IMR-90 (cell line): ENCODE results near the gene GRAMD1A.

Experiments used
- BHLHE40 ChIP-seq: fragments of 150-350 bp; IDR thresholded peaks from 2 replicates; pipeline ENCODE4 v1.6.1; 2016; ENCODE audit warnings: mild to moderate bottlenecking, low read depth, low read length
- CEBPB ChIP-seq: IDR thresholded peaks from 2 replicates; pipeline ENCODE4 v1.6.1; 2012; ENCODE audit warnings: low read depth, low read length, improper control_type of control experiment
- CHD1 ChIP-seq: IDR thresholded peaks from 2 replicates; pipeline ENCODE4 v1.6.1; 2012; ENCODE audit warnings: low read depth, low read length, improper control_type of control experiment
- MAFK ChIP-seq: IDR thresholded peaks from 2 replicates; pipeline ENCODE4 v1.6.1; 2012; ENCODE audit warnings: low read depth, low read length, improper control_type of control experiment
- MAZ ChIP-seq: IDR thresholded peaks from 2 replicates; pipeline ENCODE4 v1.6.1; 2012; ENCODE audit warnings: low read depth, mild to moderate bottlenecking, low read length, improper control_type of control experiment, moderate library complexity, borderline replicate concordance
- MXI1 ChIP-seq: IDR thresholded peaks from 2 replicates; pipeline ENCODE4 v1.6.1; 2012; ENCODE audit warnings: low read depth, mild to moderate bottlenecking, low read length, moderate library complexity, borderline replicate concordance
- POLR2A ChIP-seq: IDR thresholded peaks from 2 replicates; pipeline ENCODE4 v1.6.1; 2012; ENCODE audit warnings: mild to moderate bottlenecking, low read depth, low read length
- RAD21 ChIP-seq: IDR thresholded peaks from 2 replicates; pipeline ENCODE4 v1.6.1; 2012; ENCODE audit warnings: low read length, improper control_type of control experiment
- RCOR1 ChIP-seq: IDR thresholded peaks from 2 replicates; pipeline ENCODE4 v1.6.1; 2012; ENCODE audit warnings: mild to moderate bottlenecking, low read length, improper control_type of control experiment; ENCODE audit not compliant: insufficient replicate concordance
- RFX5 ChIP-seq: IDR thresholded peaks from 2 replicates; pipeline ENCODE4 v1.8.0; 2012; ENCODE audit warnings: low read depth, mild to moderate bottlenecking, low read length, moderate library complexity
- SMC3 ChIP-seq: fragments of 150-350 bp; IDR thresholded peaks from 2 replicates; pipeline ENCODE4 v1.6.1; 2016; ENCODE audit warnings: low read depth, mild to moderate bottlenecking, antibody characterized with exemption, low read length, moderate library complexity
- USF2 ChIP-seq: fragments of 150-350 bp; IDR thresholded peaks from 2 replicates; pipeline ENCODE4 v1.6.1; 2017; ENCODE audit warnings: mild to moderate bottlenecking, antibody characterized with exemption, low read length, low read depth
- TF ChIP-seq, protein P1 (sequence below): conservative IDR thresholded peaks from 2 replicates; pipeline ENCODE4 v1.5.1; 2012; ENCODE audit warnings: mild to moderate bottlenecking, low read depth, low read length, improper control_type of control experiment

DNA sequence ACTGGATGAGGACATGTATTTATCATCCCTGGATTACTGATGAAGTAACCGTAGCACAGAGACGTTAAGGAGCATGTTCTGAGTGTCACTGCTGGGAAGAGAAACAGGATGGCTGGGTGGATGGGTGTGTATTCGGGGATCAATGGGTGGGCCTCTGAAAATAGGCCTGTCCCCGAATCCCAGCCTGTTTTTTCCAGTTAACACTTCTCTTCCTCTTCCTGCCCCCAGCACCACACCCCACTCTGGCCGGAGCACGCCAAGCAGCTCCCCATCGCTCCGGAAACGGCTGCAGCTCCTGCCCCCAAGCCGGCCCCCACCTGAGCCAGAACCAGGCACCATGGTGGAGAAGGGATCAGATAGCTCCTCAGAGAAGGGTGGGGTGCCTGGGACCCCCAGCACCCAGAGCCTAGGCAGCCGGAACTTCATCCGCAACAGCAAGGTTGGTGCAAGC is 8.8 kb downstream of the GRAMD1A start:
- TF ChIP-seq SMC3 (no peak), CHD1 (no peak), RCOR1 (no peak), POLR2A (no peak), CEBPB (no peak), MXI1 (no peak), RFX5 (no peak), MAZ (no peak), USF2 (no peak), MAFK (no peak), BHLHE40 (no peak), RAD21 (no peak)
- TF ChIP-seq, protein P1, sequence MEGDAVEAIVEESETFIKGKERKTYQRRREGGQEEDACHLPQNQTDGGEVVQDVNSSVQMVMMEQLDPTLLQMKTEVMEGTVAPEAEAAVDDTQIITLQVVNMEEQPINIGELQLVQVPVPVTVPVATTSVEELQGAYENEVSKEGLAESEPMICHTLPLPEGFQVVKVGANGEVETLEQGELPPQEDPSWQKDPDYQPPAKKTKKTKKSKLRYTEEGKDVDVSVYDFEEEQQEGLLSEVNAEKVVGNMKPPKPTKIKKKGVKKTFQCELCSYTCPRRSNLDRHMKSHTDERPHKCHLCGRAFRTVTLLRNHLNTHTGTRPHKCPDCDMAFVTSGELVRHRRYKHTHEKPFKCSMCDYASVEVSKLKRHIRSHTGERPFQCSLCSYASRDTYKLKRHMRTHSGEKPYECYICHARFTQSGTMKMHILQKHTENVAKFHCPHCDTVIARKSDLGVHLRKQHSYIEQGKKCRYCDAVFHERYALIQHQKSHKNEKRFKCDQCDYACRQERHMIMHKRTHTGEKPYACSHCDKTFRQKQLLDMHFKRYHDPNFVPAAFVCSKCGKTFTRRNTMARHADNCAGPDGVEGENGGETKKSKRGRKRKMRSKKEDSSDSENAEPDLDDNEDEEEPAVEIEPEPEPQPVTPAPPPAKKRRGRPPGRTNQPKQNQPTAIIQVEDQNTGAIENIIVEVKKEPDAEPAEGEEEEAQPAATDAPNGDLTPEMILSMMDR: no peak
